SKM-1 (cell line): Measurements from ENCODE around the gene FRMD3.

Source experiments
- DNase-seq: peaks from one replicate; lab custom pipeline; 2025; ENCODE audit not compliant: unreplicated experiment; lab: John Stamatoyannopoulos, UW

FRMD3 gene

DNA sequence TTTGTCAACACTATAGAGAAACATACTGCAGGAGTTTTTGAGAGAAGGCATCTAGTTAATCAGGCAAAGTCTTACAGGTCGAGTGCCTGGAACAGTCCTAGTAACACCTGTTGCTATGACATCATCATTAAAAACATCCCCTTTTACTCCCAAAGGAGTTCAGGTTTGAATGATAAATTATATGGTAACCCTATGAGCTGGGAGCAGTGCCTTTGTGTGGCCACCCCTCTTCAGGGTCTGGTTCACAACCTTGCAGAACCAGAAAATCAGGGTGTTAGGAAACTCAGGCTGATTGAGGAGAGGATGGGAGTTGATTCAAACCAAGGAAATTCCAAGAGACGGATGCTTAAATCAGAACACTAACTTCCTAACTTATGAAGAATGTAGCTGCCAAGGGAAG is 296.1 kb downstream of the FRMD3 start:
- DNase-seq: no peak

DNA sequence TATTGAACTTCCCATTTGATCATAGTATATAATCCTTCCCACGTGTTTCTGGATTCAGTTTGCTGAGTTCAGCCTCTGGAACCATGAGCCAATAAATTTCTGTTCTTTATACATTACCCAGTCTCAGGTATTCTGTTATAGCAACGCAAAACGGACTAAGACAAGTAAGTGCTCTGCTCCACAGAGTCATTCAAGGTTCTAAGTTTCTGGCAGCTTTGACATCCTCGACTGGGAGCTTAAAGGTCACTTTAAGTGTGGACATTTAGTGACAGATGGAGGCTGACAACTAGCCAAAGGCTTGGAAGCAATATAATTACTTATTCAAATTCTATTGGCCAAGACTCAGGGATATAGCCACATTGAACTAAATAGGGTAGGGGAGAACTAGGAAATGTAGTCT is 297.5 kb downstream of the FRMD3 start:
- DNase-seq: no peak

DNA sequence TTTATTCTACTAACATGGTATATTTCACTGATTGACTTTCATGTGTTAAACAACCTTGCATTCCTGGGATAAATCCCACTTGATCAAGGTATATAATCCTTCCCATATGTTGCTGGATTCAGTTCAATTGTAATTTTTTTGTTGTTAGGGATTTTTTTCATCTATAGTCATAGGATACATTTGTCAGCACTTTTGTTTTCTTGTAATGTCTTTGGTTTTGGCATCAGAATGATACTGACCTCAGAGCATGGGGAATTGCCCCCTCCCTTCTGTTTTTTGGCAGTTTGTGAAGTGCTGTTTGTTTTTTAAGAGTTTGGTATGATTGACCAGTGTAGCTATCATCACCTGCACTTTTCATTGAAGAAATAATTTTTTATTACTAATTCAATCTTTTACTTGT is 298.5 kb downstream of the FRMD3 start:
- no peak for DNase-seq

DNA sequence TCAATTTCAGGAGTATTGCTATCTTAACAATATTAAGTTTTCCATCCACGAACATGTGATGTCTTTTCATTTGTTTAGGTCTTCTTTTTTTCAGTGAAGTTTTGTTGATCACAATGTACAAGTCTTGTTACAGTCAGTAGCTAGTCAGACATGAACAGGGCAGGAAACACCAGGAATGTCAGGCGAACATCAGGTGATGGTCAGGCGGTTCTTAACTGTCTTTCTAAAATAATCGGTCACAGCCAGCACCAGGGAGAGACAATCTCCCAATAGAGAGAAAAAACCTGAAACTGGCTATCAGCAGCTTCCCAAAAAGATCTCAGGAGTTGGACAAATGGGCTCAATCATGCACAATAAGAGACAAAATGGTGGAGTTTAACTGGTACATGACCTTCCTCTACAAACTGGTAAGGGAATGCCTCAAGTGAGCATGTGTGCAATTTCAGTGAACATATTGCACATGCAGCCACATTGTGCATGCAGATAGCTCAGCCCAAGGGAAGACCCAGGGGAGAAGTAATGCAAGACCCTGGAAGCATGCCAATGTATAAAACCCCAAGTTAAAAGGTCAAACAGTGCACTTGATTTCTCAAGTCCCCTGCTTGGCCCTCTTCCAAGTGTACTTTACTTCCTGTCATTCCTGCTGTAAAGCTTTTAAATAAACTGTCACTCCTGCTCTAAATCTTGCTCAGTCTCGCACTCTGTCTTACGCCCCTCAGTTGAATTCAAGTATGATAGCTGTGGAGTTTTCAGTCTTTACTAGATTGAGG is 299.1 kb downstream of the FRMD3 start:
- peak; percentile 15 for DNase-seq

DNA sequence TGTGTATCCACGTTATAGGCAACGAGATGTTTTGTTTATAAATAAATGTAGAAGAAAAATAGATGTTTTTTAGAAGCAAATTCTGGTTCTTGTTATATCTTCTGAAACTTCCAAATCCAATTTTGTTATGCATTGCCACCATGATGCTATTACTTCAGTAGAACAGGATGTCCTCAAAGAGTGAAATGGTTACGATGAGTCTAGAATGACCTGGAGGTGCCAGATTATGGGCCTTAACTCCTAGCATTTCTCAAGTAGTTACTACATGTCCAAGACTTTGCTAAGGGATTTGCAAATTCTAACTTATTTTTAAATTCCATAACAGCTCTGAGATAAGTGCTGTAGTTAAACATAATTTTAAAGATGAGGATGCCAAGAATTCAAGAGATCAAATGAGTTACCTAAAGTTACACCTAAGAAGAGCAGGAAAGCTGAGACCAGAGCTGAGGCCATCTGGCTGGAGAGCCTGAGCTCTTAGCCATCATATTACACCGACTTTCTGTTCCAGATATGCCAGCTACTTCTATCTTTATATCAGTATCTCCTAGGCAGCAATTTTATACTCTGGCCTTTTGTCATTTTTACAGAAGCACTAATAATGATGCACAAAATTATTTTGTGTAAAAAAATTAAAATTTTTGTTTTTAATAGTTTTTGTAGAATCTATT is 302.0 kb downstream of the FRMD3 start:
- no peak for DNase-seq

DNA sequence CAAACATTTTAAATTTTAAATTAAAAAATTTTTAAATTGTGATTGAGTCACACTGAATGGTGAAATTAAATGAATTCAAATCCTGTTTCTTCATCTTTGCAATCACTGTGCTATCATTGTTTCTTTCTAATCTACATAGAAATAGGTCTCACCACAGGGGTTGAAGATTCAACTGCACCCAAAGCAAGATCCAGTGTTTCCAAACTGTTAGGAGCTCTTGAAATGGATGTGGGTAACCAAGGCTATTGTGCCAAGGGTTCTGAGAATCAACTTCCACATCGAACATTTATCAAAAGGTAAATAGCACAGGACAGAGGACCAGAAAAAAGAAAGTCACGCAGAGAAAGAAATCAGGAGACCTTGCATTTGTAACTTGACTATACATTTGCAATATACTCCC is 302.7 kb downstream of the FRMD3 start:
- no peak for DNase-seq

DNA sequence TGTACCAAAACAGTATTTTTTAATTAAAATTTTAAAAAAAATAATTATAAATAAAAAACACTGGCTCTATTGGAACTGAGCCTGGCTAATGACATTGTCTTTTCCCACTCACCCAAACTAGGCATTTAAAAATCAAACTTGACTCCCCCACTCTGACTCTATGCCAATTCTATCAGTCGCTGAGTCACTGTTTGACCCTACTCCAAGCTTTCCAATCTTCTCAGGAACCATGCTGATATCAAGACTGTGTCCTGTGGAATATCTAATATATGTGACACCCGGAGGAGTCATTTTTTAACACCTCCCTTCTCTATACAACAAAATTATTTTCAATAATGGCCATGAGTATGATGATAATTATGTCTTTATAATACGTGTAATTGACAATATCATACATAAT is 303.7 kb downstream of the FRMD3 start:
- DNase-seq: no peak

DNA sequence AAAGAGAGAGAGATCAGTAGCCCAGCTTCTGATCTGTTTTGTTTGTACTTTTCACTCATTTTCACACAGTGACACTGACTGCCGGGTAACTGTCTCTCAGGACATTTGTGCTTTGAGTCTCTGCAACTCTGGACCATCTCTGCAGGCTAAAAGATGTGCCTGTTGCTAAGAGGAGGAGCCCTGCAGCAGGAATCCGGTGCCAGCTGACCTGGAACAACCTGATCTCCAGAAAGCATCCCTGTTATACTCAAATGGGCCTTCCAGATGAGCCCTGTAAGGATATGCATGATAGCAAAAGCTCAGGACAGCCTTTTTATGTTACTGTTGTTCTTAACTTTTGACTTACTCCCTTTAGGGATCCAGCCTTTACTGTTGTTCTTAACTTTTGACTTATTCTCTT is 304.6 kb downstream of the FRMD3 start:
- no peak for DNase-seq

DNA sequence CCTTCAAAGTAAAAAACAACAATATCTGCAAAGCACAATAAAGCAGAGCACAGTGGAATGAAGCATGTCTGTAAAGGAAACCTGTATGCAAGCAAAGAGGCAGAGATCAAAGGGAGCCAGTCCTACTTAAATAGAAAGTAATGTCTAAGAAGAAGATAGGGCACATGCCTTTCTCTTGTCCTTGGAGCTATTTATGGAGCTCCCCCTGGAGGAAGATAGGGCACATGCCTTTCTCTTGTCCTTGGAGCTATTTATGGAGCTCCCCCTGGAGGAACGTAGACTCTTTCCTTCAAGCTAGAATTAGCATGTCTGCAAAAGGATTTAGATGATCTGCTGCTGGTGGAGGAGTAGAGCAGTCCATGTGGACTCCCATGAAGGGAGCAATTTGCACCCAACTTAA is 307.2 kb downstream of the FRMD3 start:
- no peak for DNase-seq

DNA sequence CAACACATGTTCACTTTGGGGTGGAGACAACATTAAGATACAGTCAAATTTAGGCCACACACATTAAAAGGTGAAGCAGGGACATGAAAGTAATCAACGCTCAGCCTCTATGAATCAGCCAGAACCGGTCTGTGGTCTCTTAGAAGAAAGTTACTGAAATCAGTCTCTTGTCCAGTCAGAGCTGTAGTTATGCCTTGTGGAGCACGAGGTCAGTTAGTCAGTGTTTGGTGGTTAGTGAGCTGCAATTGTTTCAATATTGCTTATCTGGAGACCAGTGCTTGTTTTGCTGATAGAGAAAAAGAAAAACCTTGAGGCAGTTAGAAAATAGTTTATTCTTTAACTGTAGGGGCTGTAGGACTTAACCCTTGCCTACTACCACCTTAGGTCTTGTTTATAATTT is 317.5 kb downstream of the FRMD3 start:
- no peak for DNase-seq

DNA sequence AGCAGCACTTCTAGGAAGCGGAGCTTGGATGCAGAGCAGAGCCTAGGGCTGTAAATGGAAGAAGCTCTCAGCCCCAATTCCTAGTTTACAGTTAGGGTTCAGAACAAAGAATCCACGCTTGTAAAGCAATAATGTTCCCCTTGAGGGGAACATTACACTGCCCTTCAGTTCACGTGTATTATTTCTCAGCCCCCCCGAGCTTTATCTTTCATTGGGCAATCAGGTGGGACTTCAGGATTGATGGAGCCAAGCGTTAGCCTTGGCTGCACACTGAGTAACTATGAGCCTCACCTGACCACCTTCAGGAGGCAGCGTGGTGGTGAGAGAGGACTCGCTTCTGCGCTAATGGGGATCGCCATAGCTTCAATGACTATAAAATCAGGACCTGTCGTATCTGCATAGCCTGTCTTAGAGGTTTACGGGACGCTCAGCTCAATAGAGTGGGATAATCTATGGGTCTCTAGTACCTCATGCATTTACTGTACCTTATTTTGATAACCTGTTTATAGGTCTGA is 318.2 kb downstream of the FRMD3 start:
- no peak for DNase-seq

DNA sequence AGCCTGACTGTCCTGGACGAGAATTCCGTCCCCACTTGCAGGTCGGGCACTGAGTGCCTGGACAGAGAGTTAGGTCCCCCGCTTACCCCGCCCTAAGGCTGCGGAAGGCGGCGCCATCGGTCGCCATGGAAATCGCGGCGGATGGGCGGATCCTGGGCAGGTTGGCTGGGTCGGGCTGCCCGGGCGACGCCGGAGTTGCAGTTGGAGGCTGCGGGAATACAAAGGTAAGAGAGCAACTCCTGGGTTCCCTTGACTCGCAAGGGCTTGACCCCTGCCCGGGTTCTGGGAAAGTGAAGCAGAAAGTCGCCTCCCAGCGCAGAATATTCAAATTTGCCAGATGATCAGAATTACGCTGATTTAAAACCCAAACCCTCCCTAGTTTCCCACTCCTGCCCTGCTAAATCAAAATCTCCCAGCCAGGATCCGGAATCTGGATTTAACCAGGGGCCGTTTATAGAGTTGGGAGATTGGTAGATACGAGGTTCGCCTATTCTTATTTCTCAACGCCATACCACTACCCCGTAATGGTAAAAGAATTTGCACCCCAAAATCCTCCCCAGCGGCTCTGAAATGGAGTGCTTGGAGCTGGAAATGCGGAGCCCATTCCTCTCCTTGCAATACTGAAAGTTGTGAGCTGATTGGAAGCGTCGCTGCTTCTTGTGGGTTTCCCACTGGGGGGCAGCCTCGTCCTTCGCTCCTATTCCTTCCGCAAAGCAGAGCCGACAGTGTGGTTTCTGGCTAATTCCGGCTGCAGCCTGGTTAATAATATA is 318.9 kb downstream of the FRMD3 start:
- no peak for DNase-seq

DNA sequence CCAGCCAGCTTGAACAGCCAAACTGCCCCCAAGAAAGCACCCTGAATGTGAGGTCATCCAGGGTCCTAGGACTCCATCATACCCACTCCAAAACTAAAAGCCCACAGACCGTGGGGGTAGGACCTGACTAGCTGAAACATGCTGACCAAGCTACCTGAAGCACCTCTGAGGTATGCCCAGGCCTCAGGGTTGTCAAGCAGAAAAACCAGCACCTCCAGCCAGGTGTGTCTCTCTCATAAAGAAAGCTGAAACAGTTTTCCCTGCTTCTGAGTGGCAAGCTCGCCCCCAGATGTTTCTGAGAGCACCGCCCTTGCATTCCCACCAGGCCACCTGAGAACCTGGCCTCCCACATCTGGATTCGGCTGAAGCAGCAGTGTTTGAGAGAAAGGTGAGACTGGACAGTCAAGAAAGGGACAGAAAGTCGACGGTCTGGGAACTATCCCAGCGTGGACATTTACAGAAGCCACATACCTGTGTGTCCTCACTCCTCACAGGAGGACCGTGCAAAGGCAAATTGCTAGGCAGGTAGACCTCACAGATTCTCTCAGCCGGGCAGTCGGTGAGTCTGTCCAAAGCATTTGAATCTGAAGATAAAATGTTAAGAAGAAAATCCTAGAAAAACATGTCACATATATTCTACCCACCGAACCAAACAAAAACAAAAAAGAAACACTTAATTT is 319.6 kb downstream of the FRMD3 start:
- no peak for DNase-seq

DNA sequence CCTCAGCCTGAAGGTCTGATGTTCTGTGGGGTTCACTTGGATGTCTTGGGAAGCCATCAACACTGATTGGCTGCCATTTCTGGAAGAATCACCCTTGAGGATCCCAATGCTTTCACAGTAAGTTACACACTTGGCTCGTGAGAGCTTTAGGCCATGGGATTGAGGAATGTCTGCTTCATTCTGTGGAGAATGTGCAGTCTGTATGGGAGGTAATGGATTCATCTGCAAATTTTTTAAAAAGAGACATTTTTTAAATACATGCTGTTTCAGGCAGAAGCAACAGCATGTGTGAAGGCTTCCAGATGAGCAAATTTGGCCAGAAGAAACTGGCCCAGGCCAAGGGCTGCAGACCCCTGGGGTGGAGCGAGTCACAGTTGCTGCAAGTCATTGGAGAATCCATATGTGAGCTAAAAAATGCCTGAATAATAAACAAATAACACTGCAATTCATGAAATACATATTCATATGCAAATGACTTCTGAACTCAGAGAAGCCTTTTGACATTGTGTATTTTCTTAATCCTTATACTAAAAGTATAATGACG is 328.9 kb downstream of the FRMD3 start:
- no peak for DNase-seq

DNA sequence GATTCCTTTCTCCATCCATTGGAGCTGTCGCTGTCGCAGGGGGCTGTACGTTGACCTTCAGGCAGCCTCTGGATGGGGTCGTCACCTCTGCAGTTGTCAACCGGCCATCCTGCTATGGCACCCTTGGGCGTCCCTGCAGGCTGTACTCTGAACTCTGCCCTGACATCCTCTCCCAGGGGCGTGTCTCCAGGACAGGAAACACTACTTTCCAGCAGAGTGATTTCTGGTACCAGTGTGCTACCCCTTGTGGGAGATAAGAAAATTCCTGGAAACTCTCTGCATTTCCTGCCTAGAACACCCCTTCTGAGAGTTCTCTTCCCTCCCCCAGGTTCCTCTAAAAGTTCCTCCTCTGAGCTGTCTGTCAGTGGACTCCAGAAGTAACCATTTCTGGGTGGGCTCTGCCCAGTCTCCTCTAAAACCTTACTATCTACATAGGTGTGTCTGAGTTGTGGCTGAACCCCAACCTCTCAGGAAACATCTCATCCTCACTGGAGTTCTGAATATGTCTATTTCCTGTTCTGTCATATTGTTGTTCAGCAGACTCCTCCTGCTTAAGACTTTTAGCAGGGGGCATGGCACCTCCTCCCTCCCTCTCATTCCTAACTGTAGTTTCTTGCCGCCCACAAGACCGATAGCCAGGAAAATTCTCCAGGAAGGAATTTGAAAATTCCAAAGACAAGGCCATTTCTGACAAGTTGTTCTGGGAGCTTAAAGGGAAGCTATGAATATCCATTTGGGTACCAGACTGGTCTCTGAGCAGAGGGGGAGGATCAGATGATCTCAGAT is 329.9 kb downstream of the FRMD3 start:
- DNase-seq: no peak

DNA sequence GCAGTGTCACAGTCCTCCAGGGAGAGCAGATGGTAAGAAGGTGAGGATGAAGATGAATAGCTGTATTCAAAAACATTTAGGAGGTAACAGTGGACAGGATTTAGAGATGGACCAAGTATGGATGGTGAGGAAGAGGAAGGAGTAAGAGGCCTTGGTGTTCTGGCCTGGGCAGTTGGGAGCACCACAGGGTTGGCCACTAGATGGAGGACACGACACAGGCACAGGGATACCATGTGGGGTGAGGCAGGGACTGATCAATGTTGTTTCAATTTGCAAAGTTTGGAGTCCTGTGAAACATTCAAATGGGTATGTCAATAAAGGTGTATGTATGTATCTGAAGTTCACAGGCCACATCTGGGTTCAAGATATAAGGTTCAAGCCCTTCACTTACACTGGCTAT is 334.2 kb downstream of the FRMD3 start:
- no peak for DNase-seq

DNA sequence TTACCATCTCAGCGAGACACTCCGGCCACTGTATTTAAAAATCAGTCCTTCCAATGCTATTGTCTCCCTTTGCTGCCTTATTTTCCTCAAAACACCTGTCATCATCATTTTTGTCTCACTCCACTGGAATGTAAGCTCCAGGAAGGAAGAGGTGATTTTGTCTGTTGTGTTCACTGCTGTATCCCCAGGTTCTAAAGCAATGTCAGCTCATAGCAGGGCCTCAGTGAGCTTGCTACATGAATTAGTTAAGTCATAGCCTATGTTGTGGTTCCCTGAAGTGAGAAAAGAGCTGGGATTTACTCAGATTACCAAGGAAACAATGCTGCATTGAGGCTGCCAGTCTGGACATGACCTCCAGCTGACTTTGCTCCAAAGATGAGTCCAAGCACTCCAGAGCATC is 337.7 kb downstream of the FRMD3 start:
- DNase-seq: no peak

DNA sequence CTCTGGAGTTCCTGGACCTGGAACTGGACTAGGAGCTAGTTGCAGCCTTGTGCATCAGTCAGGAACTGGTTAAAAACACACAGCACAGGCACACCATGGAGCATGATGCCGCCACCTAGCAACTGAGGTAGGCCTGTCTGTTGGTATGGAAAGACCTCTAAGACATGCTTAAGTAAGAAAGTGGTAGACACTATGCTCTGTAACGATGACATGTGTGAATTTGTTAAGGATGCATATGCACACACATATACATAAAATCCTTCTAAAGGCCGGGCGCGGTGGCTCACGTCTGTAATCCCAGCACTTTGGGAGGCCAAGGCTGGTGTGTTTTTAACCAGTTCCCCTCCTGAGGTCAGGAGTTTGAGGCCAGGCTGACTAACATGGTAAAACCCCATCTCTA is 338.4 kb downstream of the FRMD3 start:
- DNase-seq: no peak

DNA sequence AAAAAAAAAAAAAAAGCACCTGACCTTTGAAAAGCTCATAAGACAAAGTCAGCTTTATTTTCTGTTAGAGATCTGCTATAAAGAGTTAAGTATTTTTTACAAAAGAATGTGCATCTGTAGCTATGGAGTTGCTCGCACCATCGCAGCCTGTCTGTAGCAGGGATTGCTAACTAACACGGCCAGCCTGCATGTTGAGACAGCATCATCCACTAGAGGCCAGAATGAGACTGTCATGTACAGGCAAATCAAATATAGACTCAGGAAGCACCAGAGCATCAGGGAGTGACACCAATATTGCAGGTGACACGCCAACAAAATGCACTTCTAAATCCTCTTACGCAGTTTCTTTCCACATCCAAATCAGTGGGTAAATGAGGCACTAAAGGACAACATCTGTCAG is 339.0 kb downstream of the FRMD3 start:
- no peak for DNase-seq

DNA sequence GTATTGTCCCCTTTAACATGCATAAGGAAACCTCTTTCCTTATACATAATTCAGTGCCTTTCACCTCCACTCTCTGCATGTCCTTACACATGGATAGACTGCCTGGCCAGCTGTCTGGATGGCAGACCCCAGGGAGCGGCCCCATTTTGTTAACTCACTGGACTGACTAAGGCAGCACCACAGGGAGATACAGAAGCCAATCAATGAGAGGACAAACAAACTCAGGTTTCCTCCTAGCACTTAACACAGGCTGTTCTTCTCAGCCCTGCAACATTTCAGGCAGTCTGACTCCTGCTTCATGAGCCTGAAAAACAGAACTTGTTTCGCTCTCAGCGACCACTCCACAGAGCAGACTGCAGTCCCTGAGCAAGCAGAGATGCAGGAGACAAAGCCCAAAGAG is 339.8 kb downstream of the FRMD3 start:
- DNase-seq: no peak
